Cardiac muscle cell (in vitro differentiated cells and primary cell): Measurements from ENCODE around the gene IL17RD. TPM values are rescaled to one million over a fixed set of nuclear protein-coding genes. Genes with fewer than 3 reads are reported as not detected.

Source experiments
- DNase-seq, 2 donors: peaks; one replicate each; pipeline versions ENCODE4 v3.0.0 to v3.0.0-alpha.2; 2010 to 2017; ENCODE audit warnings: low read depth in 1 of 2, low spot score in 1 of 2
- H3K27ac ChIP-seq: fragments of 200-600 bp; sonication (generic); 2 replicates; pipeline ENCODE4 v1.5.1; 2016
- H3K27me3 ChIP-seq: fragments of 200-600 bp; sonication (generic); 2 replicates; pipeline ENCODE4 v1.6.0; 2016; ENCODE audit warnings: control low read depth
- H3K36me3 ChIP-seq: fragments of 200-600 bp; sonication (generic); 2 replicates; pipeline ENCODE4 v1.5.1; 2016; ENCODE audit warnings: control low read depth
- H3K4me1 ChIP-seq: fragments of 200-600 bp; sonication (generic); 2 replicates; pipeline ENCODE4 v1.8.1; 2017; ENCODE audit warnings: low read depth, mild to moderate bottlenecking, mixed run types
- H3K4me3 ChIP-seq: fragments of 200-600 bp; sonication (generic); 2 replicates; pipeline ENCODE4 v1.5.1; 2016; ENCODE audit warnings: mild to moderate bottlenecking
- H3K9me3 ChIP-seq: fragments of 200-600 bp; sonication (generic); 2 replicates; pipeline ENCODE4 v1.5.1; 2017; ENCODE audit warnings: low read depth, mild to moderate bottlenecking, control low read depth
- polyA plus RNA-seq: library from polyadenylated mRNA; unstranded; fragments of >200 nt; fragmentation: Nextera tagmentation; extraction: Ambion mirVana; gene quantifications from 2 replicates; pipeline ENCODE4 v1.2.1, GENCODE V29; 2016
- total RNA-seq: library from RNA; depleted of rRNA; stranded (reverse); fragments of >200 nt; gene quantifications from 2 replicates; pipeline ENCODE4 v1.2.3, GENCODE V29; 2016
- TF ChIP-seq, protein P1 (sequence below): IDR thresholded peaks from 2 replicates; pipeline ENCODE4 v1.5.1; 2012; ENCODE audit warnings: low read depth, mild to moderate bottlenecking, low read length

IL17RD gene
- total and polyA plus RNA-seq, 2 experiments from 2014 or later = 7.4 to 110 TPM

DNA sequence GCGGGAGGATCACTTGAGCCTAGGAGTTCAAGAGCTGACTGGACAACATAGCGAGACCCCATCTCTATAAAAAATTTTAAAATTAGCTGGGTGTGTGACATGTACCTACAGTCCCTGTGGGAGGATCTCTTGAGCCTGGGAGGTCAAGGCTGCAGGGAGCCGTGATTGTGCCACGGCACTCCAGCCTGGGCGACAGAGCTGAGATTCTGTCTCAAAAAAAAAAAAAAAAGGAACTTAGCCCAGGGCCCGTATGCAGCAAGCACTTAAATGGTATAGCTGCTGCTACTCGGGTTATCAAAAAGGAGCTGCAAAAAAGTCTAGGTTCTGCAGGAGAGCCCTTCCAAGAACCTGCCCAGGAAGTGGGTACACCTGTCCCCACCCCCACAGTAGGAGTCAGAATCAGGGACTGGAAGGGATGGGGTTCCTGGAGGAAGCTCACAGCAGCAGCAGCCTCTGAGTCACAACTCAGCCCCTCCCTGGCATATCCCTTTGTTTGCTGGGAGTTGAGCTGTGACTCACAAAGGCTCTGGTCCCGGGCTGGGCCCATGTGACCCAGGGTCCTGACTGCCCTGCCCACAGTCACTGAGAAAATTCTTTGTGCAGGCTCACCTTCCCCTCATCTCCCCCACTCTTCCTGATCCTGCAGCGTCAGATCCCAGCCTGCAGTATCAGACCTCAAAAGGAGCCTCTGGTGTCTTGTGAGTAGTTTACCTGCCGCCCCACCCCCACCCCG, 104.9 kb downstream of the IL17RD start, which contains the start of gene SPATA12:
Gene SPATA12, plus strand, starts transcription at position 576 of the 733 bp plus-strand sequence. CDS start 13,031 bp downstream, outside the sequence.
- TF ChIP-seq, protein P1, sequence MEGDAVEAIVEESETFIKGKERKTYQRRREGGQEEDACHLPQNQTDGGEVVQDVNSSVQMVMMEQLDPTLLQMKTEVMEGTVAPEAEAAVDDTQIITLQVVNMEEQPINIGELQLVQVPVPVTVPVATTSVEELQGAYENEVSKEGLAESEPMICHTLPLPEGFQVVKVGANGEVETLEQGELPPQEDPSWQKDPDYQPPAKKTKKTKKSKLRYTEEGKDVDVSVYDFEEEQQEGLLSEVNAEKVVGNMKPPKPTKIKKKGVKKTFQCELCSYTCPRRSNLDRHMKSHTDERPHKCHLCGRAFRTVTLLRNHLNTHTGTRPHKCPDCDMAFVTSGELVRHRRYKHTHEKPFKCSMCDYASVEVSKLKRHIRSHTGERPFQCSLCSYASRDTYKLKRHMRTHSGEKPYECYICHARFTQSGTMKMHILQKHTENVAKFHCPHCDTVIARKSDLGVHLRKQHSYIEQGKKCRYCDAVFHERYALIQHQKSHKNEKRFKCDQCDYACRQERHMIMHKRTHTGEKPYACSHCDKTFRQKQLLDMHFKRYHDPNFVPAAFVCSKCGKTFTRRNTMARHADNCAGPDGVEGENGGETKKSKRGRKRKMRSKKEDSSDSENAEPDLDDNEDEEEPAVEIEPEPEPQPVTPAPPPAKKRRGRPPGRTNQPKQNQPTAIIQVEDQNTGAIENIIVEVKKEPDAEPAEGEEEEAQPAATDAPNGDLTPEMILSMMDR = no peak
- Histone ChIP-seq H3K4me1 (peaks cover 2% of the 10 kb centered on the region), H3K9me3 (no peaks in the 10 kb centered on the region), H3K4me3 (no peak within 1 kb of the TSS), H3K27me3 (no peaks in the 10 kb centered on the region), H3K27ac (no peak within 1 kb of the TSS), H3K36me3 (no peaks in the 10 kb centered on the region)
- peak in 1 of 2 donors; percentile 80 for DNase-seq

DNA sequence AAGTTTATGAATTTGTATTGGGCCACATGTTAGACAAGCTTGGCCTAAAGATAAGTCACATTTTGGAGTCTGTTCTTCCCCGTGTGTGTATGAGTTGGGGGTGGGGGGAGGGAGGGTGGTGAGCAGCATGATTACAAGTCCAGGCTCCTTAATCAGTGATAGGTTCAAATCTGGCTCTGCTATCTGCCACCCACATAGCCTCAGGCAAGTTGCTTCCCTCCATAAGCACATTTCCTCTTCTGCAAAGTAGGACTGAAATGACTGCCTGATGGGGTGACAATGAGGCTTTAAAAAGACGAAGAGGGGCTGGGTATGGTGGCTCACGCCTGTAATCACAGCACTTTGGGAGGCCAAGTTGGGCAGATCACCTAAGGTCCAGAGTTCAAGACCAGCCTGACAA, 105.7 kb downstream of the IL17RD start:
- no peak for DNase-seq
- Histone ChIP-seq H3K9me3 (no peaks in the 10 kb centered on the region), H3K4me3 (no peak overlapping the region), H3K27ac (no peak overlapping the region), H3K27me3 (no peaks in the 10 kb centered on the region), H3K36me3 (no peaks in the 10 kb centered on the region), H3K4me1 (peaks cover 2% of the 10 kb centered on the region)
- TF ChIP-seq, protein P1 = no peak

DNA sequence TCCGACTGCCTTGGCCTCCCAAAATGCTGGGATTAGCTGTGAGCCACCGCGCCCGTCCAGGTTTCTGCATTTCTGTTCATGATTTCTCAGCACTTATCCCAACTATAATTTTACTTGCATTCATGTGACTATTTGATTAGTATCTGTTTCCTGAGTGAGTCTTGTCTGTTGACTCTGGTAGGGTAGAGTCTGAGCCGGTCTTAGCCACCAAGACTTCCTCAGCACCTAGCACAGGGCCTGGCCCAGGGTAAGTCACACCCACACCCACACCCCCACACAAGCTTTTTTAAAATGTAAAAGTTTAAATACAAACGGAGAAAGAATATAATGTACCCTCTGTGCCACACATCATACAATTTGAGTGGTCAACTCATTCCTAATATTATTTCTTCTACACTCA, 107.8 kb downstream of the IL17RD start:
- TF ChIP-seq, protein P1 = no peak
- Histone ChIP-seq H3K9me3 (no peaks in the 10 kb centered on the region), H3K36me3 (no peaks in the 10 kb centered on the region), H3K4me1 (peaks cover 2% of the 10 kb centered on the region), H3K27me3 (no peaks in the 10 kb centered on the region), H3K4me3 (no peak overlapping the region), H3K27ac (no peak overlapping the region)
- no peak for DNase-seq

DNA sequence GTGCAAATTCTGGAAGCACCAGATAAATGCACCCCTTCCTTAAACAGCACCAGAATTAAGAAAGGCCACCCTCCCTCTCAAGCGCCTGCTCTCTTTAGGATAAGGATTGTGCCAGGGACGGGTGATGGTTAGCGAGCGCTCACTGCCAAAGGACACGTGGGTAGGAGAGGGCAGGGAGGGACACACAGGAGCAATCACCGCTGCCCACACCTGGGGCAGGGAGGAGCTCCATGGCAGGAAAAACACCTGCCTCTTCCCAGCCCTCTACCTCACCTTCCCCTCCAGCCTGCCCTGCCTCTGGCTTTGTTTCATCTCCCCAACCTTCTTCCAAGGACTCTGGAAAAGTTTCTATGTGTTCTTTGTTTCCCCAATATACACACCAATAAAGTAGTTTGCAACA, 112.0 kb downstream of the IL17RD start:
- Histone ChIP-seq H3K27ac (no peak overlapping the region), H3K4me3 (no peak overlapping the region), H3K4me1 (no peaks in the 10 kb centered on the region), H3K27me3 (no peaks in the 10 kb centered on the region), H3K36me3 (no peaks in the 10 kb centered on the region), H3K9me3 (no peaks in the 10 kb centered on the region)
- TF ChIP-seq, protein P1 = no peak
- no peak for DNase-seq

DNA sequence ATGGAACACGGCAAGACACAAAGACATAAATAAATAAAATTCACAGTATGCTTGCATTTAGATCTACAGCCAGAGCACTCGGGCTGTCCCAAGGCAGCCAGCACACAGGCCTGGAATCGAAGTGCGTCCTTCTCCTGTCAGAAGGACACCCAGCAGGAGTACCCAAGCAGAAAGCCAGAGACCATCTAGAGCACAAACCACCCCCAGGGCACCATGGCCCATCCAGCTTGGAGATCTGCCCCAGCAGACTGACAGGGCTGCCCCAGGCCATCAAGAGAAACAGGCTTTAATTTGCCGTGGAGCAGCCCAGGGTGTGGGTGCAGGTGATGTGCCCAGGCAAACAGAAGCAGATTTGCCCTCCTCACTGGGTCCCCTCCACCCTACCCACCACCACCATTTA, 112.5 kb downstream of the IL17RD start:
- no peak for DNase-seq
- Histone ChIP-seq H3K27me3 (no peaks in the 10 kb centered on the region), H3K9me3 (no peaks in the 10 kb centered on the region), H3K36me3 (no peaks in the 10 kb centered on the region), H3K27ac (no peak overlapping the region), H3K4me1 (no peaks in the 10 kb centered on the region), H3K4me3 (no peak overlapping the region)
- TF ChIP-seq, protein P1 = no peak
